Mesenchymal stem cell (in vitro differentiated cells and primary cell): ENCODE results near the gene BCL7A.
"Not testable (repeated sequence)": the region's sequence is repeated elsewhere in the genome, so short reads cannot be mapped to it uniquely, and the experiment has no call there.

Source experiments
- DNase-seq: peaks from one replicate; pipeline ENCODE4 v3.0.0-alpha.2; 2013
- H2AFZ ChIP-seq: one replicate; pipeline ENCODE4 v1.6.1; 2013; ENCODE audit warnings: low read depth, mild to moderate bottlenecking, control low read depth, inconsistent platforms, low read length, moderate library complexity
- H2AK5ac ChIP-seq: 2 replicates; pipeline ENCODE4 v1.6.1; 2013; ENCODE audit warnings: low read length, moderate library complexity, mild to moderate bottlenecking, inconsistent platforms; ENCODE audit not compliant: severe bottlenecking
- H2BK120ac ChIP-seq: one replicate; pipeline ENCODE4 v1.6.1; 2013; ENCODE audit warnings: low read depth, mild to moderate bottlenecking, inconsistent platforms, low read length, moderate library complexity
- H2BK12ac ChIP-seq, 2 experiments: one replicate each; pipeline ENCODE4 v1.6.1; 2013; ENCODE audit warnings: inconsistent platforms in 2 of 2, low read length in 2 of 2, mild to moderate bottlenecking in 2 of 2, moderate library complexity in 2 of 2, control low read depth in 1 of 2
- H2BK15ac ChIP-seq: one replicate; pipeline ENCODE4 v1.6.1; 2013; ENCODE audit warnings: mild to moderate bottlenecking, low read depth, inconsistent platforms; ENCODE audit not compliant: poor library complexity, severe bottlenecking
- H2BK5ac ChIP-seq: 2 replicates; pipeline ENCODE4 v1.6.1; 2013; ENCODE audit warnings: low read depth, mild to moderate bottlenecking, low read length, control low read depth, inconsistent platforms; ENCODE audit not compliant: poor library complexity, severe bottlenecking
- H3K14ac ChIP-seq, 2 experiments: one replicate each; pipeline ENCODE4 v1.6.1; 2013; ENCODE audit warnings: inconsistent platforms in 2 of 2, low read length in 2 of 2, control low read depth in 1 of 2, mild to moderate bottlenecking in 1 of 2, moderate library complexity in 1 of 2
- H3K18ac ChIP-seq, 2 experiments: one replicate each; pipeline ENCODE4 v1.6.1; 2013; ENCODE audit warnings: inconsistent platforms in 2 of 2, low read length in 2 of 2, control low read depth in 1 of 2, low read depth in 1 of 2, mild to moderate bottlenecking in 1 of 2
- H3K23ac ChIP-seq, 2 experiments: one replicate each; pipeline ENCODE4 v1.6.1; 2013; ENCODE audit warnings: inconsistent platforms in 2 of 2, low read length in 2 of 2, mild to moderate bottlenecking in 2 of 2, moderate library complexity in 2 of 2, control low read depth in 1 of 2
- H3K27ac ChIP-seq: 2 replicates; pipeline ENCODE4 v1.5.1; 2013; ENCODE audit warnings: mild to moderate bottlenecking, moderate library complexity, low read length, control low read depth, inconsistent platforms; ENCODE audit not compliant: poor library complexity, severe bottlenecking
- H3K27me3 ChIP-seq, 2 experiments: 2 replicates each; pipeline versions ENCODE4 v1.6.1 to v1.7.0; 2013; ENCODE audit warnings: low read length in 2 of 2, mild to moderate bottlenecking in 2 of 2, moderate library complexity in 2 of 2, control low read depth in 1 of 2, inconsistent platforms in 1 of 2; ENCODE audit not compliant: control insufficient read depth in 1 of 2, insufficient read depth in 1 of 2
- H3K36me3 ChIP-seq, 2 experiments: 2 replicates each; pipeline versions ENCODE4 v1.6.1 to v1.7.0; 2013; ENCODE audit warnings: low read length in 2 of 2, control low read depth in 1 of 2, inconsistent platforms in 1 of 2, low read depth in 1 of 2, mild to moderate bottlenecking in 1 of 2; ENCODE audit not compliant: insufficient read depth in 2 of 2, control insufficient read depth in 1 of 2
- H3K4ac ChIP-seq, 2 experiments: one replicate each; pipeline ENCODE4 v1.6.1; 2013; ENCODE audit warnings: inconsistent platforms in 2 of 2, low read length in 2 of 2, mild to moderate bottlenecking in 2 of 2, moderate library complexity in 2 of 2, control low read depth in 1 of 2, low read depth in 1 of 2
- H3K4me1 ChIP-seq: 2 replicates; pipeline ENCODE4 v1.6.1; 2013; ENCODE audit warnings: low read depth, low read length, control low read depth; ENCODE audit not compliant: control insufficient read depth, insufficient read depth
- H3K4me2 ChIP-seq: 2 replicates; pipeline ENCODE4 v1.6.1; 2013; ENCODE audit warnings: low read length, mild to moderate bottlenecking, inconsistent platforms; ENCODE audit not compliant: poor library complexity, severe bottlenecking
- H3K4me3 ChIP-seq, 2 experiments: 2 replicates each; pipeline versions ENCODE4 v1.5.1 to v1.7.0; 2013; ENCODE audit warnings: low read length in 2 of 2, mild to moderate bottlenecking in 2 of 2, control low read depth in 1 of 2, low read depth in 1 of 2; ENCODE audit not compliant: insufficient read depth in 1 of 2
- H3K79me1 ChIP-seq: replicated peaks from 2 replicates; pipeline ENCODE4 v1.6.1; 2013; ENCODE audit warnings: mild to moderate bottlenecking, control low read depth, low read length, inconsistent platforms; ENCODE audit not compliant: poor library complexity, severe bottlenecking
- H3K9ac ChIP-seq: 2 replicates; pipeline ENCODE4 v1.7.0; 2013; ENCODE audit warnings: mild to moderate bottlenecking, low read length, moderate library complexity
- H3K9me3 ChIP-seq: 2 replicates; pipeline ENCODE4 v1.7.0; 2013; ENCODE audit warnings: mild to moderate bottlenecking, low read length; ENCODE audit not compliant: control insufficient read depth
- H4K8ac ChIP-seq: one replicate; pipeline ENCODE4 v1.6.1; 2013; ENCODE audit warnings: inconsistent platforms, mild to moderate bottlenecking, low read length, moderate library complexity
- H4K91ac ChIP-seq: one replicate; pipeline ENCODE4 v1.6.1; 2013; ENCODE audit warnings: mild to moderate bottlenecking, low read length, inconsistent platforms
- WGBS: methylation state at CpG from one replicate; pipeline ENCODE4 v1.1.7; 2013; ENCODE audit warnings: mixed read lengths; 5-methylcytosine and 5-hydroxymethylcytosine counted together

BCL7A gene

DNA sequence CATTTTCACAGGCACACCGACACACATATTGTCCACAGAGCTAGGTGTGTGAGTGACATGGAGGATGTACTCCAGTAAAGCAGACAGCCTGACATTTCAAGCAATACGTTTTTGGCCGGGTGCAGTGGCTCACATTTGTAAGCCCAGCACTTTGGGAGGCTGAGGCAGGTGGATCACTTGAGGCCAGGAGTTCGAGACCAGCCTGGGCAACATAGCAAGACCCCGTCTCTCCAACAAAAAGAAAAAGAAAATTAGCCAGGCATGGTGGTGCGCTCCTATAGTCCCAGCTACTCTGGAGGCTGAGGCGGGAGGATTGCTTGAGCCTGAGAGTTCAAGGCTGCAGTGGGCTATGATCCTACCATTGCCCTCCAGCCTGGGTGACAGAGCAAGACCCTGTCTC lies 34.7 kb downstream of the BCL7A start:
- H2BK12ac ChIP-seq, H3K79me1 ChIP-seq, H3K4me3 ChIP-seq, H3K9me3 ChIP-seq, H2BK15ac ChIP-seq, H3K23ac ChIP-seq, H2BK5ac ChIP-seq, H3K4me2 ChIP-seq, H3K18ac ChIP-seq, H3K4ac ChIP-seq, H3K27me3 ChIP-seq, H3K27ac ChIP-seq, H2BK120ac ChIP-seq, H2AFZ ChIP-seq, H3K14ac ChIP-seq, H3K9ac ChIP-seq, DNase-seq, H4K91ac ChIP-seq, H4K8ac ChIP-seq: not testable (repeated sequence)
- Histone ChIP-seq H2AK5ac (peak overlapping the region; percentile 4), H3K4me1 (peaks cover 11% of the 10 kb centered on the region), H3K36me3 (peaks cover 6 to 59% of the 10 kb centered on the region in 2 experiments)
- 97% methylated on average over 7 of the region's 7 CpGs for WGBS

DNA sequence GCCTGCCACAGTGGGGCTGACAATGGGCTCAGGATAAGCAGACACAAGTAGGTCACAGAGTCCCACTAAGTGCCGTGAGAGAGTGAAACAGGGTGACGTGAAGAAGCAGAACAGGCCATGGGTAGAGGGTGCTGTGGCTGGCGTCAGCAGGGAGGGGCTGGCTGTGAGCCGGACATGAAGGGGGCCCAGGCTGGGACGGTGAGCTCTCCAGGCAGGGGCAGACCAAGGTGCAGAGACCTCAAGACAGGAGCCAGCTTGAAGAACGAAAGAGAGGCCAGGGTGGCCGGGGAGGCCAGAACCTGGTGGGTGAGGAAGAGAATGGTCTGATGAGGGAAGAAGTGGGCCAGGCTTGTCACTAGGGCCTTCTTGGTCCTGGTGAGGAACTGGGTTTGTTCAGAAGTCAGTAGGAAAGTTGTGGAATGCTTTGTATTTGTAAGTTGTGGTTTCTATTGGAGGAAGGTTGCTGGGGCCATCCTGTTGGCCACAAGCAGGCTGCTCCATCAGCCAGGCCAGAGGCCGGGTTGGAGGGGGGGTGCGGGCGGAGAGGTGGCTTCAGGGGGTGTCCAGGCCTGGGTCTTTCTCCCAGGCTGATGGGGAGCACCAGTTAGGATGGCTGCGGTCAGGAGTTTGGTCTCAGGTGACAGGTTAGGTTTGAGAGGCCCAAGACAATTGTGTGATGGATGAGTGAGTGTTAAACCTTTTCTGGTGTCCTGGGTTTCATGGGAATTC lies 35.5 kb downstream of the BCL7A start:
- DNase-seq, result no peak
- no peaks in the 10 kb centered on the region for H3K9me3 ChIP-seq
- no peak overlapping the region for H2AK5ac ChIP-seq
- no peak overlapping the region for H2BK120ac ChIP-seq
- peak overlapping the region in 1 of 2 experiments; percentile 0 for H3K18ac ChIP-seq
- peaks cover 7% of the 10 kb centered on the region for H3K79me1 ChIP-seq
- no peak overlapping the region for H3K4me3 ChIP-seq
- no peak overlapping the region for H4K8ac ChIP-seq
- no peak overlapping the region for H3K9ac ChIP-seq
- H3K27me3 ChIP-seq, result no peaks in the 10 kb centered on the region
- peaks cover 9% of the 10 kb centered on the region for H3K4me1 ChIP-seq
- H2BK12ac ChIP-seq, result peak overlapping the region in 1 of 2 experiments; percentile 4
- H4K91ac ChIP-seq, result no peak overlapping the region
- peak overlapping the region in 1 of 2 experiments; percentile 0 for H3K4ac ChIP-seq
- H2BK15ac ChIP-seq, result no peak overlapping the region
- H2BK5ac ChIP-seq, result no peak overlapping the region
- no peak overlapping the region for H3K27ac ChIP-seq
- WGBS, result 96% methylated on average over 10 of the region's 11 CpGs
- peaks cover 6 to 62% of the 10 kb centered on the region in 2 experiments for H3K36me3 ChIP-seq
- no peak overlapping the region for H2AFZ ChIP-seq
- H3K14ac ChIP-seq, result peak overlapping the region in 1 of 2 experiments; percentile 51
- no peak overlapping the region for H3K23ac ChIP-seq
- no peak overlapping the region for H3K4me2 ChIP-seq

DNA sequence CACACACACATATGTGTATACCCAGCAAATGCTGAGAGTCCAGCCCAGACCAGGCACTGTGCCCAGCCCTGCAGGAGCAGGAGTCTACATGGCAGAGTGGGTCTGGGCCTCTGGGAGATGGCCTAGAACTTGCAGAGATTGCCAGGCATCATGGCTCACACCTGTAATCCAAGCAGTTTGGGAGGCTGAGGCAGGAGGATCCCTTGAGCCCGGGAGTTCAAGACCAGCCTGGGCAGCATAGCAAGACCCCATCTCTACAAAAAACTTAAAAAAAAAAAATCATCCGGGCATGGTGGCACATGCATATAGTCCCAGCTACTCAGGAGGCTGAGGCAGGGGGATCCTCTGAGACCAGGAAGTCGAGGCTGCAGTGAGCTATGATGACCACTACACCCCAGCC lies 36.1 kb downstream of the BCL7A start:
- no peak overlapping the region for H2BK15ac ChIP-seq
- no peak overlapping the region for H2BK5ac ChIP-seq
- H3K36me3 ChIP-seq, result peaks cover 6 to 66% of the 10 kb centered on the region in 2 experiments
- no peak overlapping the region for H3K23ac ChIP-seq
- no peak overlapping the region for H3K4me3 ChIP-seq
- WGBS, result 96% methylated on average over 3 of the region's 3 CpGs
- H3K4me1 ChIP-seq, result peaks cover 14% of the 10 kb centered on the region
- no peak overlapping the region for H3K18ac ChIP-seq
- H3K14ac ChIP-seq, result no peak overlapping the region
- no peak overlapping the region for H2BK120ac ChIP-seq
- no peaks in the 10 kb centered on the region for H3K9me3 ChIP-seq
- H2AFZ ChIP-seq, result no peak overlapping the region
- no peak overlapping the region for H3K4me2 ChIP-seq
- no peak overlapping the region for H3K4ac ChIP-seq
- H2AK5ac ChIP-seq, result no peak overlapping the region
- H4K91ac ChIP-seq, result no peak overlapping the region
- H3K9ac ChIP-seq, result no peak overlapping the region
- no peak overlapping the region for H4K8ac ChIP-seq
- peaks cover 6% of the 10 kb centered on the region for H3K79me1 ChIP-seq
- DNase-seq, result no peak
- no peaks in the 10 kb centered on the region for H3K27me3 ChIP-seq
- no peak overlapping the region for H3K27ac ChIP-seq
- no peak overlapping the region for H2BK12ac ChIP-seq

DNA sequence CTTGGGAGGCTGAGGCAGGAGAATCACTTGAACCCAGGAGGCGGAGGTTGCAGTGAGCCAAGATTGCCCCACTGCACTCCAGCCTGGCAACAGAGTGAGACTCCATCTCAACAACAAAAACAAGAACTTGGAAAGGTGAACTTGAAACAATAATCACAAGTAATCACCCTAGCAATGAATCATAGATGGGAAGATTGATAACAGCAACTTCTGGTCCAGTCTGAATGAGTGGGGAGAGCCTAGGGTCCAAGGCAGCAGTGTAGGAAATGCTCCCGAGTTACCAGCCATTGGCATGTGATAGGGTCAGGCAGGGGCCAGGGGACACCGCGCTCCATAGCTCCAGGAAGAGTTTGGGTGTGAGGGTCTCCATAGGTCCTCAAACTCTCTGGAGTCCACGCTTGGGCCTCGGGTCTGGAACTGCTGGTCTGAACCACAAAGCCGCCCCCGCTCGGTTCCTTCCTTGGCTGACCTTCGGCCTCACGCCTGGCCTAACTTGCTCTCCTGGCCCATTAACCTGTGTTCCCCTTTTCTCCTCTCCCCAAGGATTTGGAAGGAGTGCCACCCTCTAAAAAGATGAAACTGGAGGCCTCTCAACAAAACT lies 37.0 kb downstream of the BCL7A start:
- Histone ChIP-seq H3K4me3 (no peak overlapping the region), H2BK12ac (no peak overlapping the region), H3K18ac (no peak overlapping the region), H2BK15ac (no peak overlapping the region), H3K4ac (no peak overlapping the region), H3K14ac (no peak overlapping the region), H3K36me3 (peaks cover 6 to 66% of the 10 kb centered on the region in 2 experiments), H2AK5ac (no peak overlapping the region), H2AFZ (no peak overlapping the region), H3K9me3 (no peaks in the 10 kb centered on the region), H2BK5ac (no peak overlapping the region), H3K27me3 (no peaks in the 10 kb centered on the region), H2BK120ac (no peak overlapping the region), H3K4me1 (peaks cover 22% of the 10 kb centered on the region), H3K23ac (no peak overlapping the region), H4K8ac (no peak overlapping the region), H3K27ac (no peak overlapping the region), H3K4me2 (no peak overlapping the region), H3K9ac (no peak overlapping the region), H4K91ac (no peak overlapping the region), H3K79me1 (peaks cover 3% of the 10 kb centered on the region)
- no peak for DNase-seq
- WGBS, result 97% methylated on average over 11 of the region's 11 CpGs
